ENCODE data around the gene NUDT19.

The NUDT19 gene

DNA sequence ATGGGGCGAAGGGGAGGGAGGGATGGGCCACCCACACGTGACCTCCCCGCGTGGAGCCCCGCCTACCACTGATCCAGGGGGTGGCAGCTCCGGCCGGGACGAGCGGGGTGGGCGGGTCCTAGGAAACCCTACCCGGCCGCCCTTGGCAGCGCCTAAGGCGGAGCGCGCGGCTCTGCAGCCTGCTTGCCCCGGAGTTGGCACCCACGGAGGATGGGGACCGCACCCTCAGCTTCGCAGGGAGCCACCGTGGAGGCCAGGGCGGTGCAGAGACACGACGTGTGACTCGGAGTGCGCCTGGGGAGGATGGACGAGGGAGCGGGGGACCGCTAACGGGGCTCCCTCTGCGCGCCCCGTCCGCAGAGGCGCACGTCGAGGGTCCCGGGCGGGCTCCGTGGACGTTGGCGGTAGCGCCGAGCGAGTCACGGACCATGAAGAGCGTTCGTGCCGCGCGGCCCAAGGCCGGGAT lies 15.9 kb upstream of the NUDT19 start, which contains the start of gene RGS9BP (continued):
- no peak for TF ChIP-seq GLI4 (tag by site-specific recombination; IDR thresholded peaks at IDR 0.05)
- TF ChIP-seq ZNF670 (tag by site-specific recombination; IDR thresholded peaks at IDR 0.05; ENCODE audit: low read depth), result no peak
- TF ChIP-seq, protein P1, sequence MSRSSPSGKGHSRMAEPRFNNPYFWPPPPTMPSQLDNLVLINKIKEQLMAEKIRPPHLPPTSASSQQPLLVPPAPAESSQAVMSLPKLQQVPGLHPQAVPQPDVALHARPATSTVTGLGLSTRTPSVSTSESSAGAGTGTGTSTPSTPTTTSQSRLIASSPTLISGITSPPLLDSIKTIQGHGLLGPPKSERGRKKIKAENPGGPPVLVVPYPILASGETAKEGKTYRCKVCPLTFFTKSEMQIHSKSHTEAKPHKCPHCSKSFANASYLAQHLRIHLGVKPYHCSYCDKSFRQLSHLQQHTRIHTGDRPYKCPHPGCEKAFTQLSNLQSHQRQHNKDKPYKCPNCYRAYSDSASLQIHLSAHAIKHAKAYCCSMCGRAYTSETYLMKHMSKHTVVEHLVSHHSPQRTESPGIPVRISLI (tag by site-specific recombination; IDR thresholded peaks at IDR 0.05), result no peak
- TF ChIP-seq ZNF624 (tag by site-specific recombination; IDR thresholded peaks at IDR 0.05), result no peak
- no peak for TF ChIP-seq ZNF701 (tag by site-specific recombination; IDR thresholded peaks at IDR 0.05)
- TF ChIP-seq, protein P2, sequence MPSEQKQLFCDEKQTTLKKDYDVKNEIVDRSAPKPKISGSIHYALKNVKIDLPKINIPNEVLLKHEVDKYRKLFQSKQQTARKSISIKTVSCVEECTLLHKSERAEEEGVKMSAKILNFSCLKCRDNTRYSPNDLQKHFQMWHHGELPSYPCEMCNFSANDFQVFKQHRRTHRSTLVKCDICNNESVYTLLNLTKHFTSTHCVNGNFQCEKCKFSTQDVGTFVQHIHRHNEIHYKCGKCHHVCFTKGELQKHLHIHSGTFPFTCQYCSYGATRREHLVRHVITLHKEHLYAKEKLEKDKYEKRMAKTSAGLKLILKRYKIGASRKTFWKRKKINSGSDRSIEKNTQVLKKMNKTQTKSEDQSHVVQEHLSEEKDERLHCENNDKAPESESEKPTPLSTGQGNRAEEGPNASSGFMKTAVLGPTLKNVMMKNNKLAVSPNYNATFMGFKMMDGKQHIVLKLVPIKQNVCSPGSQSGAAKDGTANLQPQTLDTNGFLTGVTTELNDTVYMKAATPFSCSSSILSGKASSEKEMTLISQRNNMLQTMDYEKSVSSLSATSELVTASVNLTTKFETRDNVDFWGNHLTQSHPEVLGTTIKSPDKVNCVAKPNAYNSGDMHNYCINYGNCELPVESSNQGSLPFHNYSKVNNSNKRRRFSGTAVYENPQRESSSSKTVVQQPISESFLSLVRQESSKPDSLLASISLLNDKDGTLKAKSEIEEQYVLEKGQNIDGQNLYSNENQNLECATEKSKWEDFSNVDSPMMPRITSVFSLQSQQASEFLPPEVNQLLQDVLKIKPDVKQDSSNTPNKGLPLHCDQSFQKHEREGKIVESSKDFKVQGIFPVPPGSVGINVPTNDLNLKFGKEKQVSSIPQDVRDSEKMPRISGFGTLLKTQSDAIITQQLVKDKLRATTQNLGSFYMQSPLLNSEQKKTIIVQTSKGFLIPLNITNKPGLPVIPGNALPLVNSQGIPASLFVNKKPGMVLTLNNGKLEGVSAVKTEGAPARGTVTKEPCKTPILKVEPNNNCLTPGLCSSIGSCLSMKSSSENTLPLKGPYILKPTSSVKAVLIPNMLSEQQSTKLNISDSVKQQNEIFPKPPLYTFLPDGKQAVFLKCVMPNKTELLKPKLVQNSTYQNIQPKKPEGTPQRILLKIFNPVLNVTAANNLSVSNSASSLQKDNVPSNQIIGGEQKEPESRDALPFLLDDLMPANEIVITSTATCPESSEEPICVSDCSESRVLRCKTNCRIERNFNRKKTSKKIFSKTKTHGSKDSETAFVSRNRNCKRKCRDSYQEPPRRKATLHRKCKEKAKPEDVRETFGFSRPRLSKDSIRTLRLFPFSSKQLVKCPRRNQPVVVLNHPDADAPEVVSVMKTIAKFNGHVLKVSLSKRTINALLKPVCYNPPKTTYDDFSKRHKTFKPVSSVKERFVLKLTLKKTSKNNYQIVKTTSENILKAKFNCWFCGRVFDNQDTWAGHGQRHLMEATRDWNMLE (tag by site-specific recombination; conservative IDR thresholded peaks at IDR 0.05; ENCODE audit: low read depth), result no peak
- no peak for TF ChIP-seq ZNF549 (tag by site-specific recombination; IDR thresholded peaks at IDR 0.05)
- no peak; the same call in 1 of the 2 replicates for TF ChIP-seq ZNF629 (tag by site-specific recombination; IDR thresholded peaks at IDR 0.05)
- TF ChIP-seq ZNF350 (tag by site-specific recombination; IDR thresholded peaks at IDR 0.05), result no peak
- TF ChIP-seq ZNF132 (tag by site-specific recombination; IDR thresholded peaks at IDR 0.05; ENCODE audit: borderline replicate concordance), result no peak
- no peak for TF ChIP-seq ZNF658 (tag by site-specific recombination; IDR thresholded peaks at IDR 0.05)
- TF ChIP-seq ZNF555 (tag by site-specific recombination; conservative IDR thresholded peaks at IDR 0.05), result no peak
- TF ChIP-seq ZNF426 (tag by site-specific recombination; IDR thresholded peaks at IDR 0.05), result no peak
- peak; percentile 86 for TF ChIP-seq GLIS1 (tag by site-specific recombination; IDR thresholded peaks at IDR 0.05)
- TF ChIP-seq, protein P3, sequence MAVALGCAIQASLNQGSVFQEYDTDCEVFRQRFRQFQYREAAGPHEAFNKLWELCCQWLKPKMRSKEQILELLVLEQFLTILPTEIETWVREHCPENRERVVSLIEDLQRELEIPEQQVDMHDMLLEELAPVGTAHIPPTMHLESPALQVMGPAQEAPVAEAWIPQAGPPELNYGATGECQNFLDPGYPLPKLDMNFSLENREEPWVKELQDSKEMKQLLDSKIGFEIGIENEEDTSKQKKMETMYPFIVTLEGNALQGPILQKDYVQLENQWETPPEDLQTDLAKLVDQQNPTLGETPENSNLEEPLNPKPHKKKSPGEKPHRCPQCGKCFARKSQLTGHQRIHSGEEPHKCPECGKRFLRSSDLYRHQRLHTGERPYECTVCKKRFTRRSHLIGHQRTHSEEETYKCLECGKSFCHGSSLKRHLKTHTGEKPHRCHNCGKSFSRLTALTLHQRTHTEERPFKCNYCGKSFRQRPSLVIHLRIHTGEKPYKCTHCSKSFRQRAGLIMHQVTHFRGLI (tag by site-specific recombination; IDR thresholded peaks at IDR 0.05), result no peak
- no peak for TF ChIP-seq ZNF155 (tag by site-specific recombination; IDR thresholded peaks at IDR 0.05)
- no peak for TF ChIP-seq ZNF830 (tag by site-specific recombination; IDR thresholded peaks at IDR 0.05; ENCODE audit: low read depth)
- no peak; the same call in 1 of the 2 replicates for TF ChIP-seq KLF8 (tag by site-specific recombination; IDR thresholded peaks at IDR 0.05)
- no peak for TF ChIP-seq BCL11A (tag by site-specific recombination; IDR thresholded peaks at IDR 0.05; ENCODE audit: low read depth)
- no peak for TF ChIP-seq ZNF521 (tag by site-specific recombination; IDR thresholded peaks at IDR 0.05)
- TF ChIP-seq, protein P4, sequence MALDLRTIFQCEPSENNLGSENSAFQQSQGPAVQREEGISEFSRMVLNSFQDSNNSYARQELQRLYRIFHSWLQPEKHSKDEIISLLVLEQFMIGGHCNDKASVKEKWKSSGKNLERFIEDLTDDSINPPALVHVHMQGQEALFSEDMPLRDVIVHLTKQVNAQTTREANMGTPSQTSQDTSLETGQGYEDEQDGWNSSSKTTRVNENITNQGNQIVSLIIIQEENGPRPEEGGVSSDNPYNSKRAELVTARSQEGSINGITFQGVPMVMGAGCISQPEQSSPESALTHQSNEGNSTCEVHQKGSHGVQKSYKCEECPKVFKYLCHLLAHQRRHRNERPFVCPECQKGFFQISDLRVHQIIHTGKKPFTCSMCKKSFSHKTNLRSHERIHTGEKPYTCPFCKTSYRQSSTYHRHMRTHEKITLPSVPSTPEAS (tag by site-specific recombination; IDR thresholded peaks at IDR 0.05), result no peak
- TF ChIP-seq ZNF19 (tag by site-specific recombination; IDR thresholded peaks at IDR 0.05; ENCODE audit: low read depth), result no peak
- peak; percentile 97 for TF ChIP-seq ZNF341 (tag by site-specific recombination; IDR thresholded peaks at IDR 0.05; ENCODE audit: low read depth)
- no peak; the same call in 1 of the 2 replicates for TF ChIP-seq ZBTB17 (tag by site-specific recombination; IDR thresholded peaks at IDR 0.05)
- no peak for TF ChIP-seq ZFP3 (tag by site-specific recombination; IDR thresholded peaks at IDR 0.05; ENCODE audit: low read depth)
- TF ChIP-seq, protein P5, sequence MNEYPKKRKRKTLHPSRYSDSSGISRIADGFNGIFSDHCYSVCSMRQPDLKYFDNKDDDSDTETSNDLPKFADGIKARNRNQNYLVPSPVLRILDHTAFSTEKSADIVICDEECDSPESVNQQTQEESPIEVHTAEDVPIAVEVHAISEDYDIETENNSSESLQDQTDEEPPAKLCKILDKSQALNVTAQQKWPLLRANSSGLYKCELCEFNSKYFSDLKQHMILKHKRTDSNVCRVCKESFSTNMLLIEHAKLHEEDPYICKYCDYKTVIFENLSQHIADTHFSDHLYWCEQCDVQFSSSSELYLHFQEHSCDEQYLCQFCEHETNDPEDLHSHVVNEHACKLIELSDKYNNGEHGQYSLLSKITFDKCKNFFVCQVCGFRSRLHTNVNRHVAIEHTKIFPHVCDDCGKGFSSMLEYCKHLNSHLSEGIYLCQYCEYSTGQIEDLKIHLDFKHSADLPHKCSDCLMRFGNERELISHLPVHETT (tag by site-specific recombination; IDR thresholded peaks at IDR 0.05), result no peak
- peak; percentile 64; the same call in 1 of the 2 replicates for TF ChIP-seq SP7 (tag by site-specific recombination; IDR thresholded peaks at IDR 0.05)
- TF ChIP-seq ZNF324 (tag by site-specific recombination; IDR thresholded peaks at IDR 0.05), result no peak
- TF ChIP-seq, protein P6, sequence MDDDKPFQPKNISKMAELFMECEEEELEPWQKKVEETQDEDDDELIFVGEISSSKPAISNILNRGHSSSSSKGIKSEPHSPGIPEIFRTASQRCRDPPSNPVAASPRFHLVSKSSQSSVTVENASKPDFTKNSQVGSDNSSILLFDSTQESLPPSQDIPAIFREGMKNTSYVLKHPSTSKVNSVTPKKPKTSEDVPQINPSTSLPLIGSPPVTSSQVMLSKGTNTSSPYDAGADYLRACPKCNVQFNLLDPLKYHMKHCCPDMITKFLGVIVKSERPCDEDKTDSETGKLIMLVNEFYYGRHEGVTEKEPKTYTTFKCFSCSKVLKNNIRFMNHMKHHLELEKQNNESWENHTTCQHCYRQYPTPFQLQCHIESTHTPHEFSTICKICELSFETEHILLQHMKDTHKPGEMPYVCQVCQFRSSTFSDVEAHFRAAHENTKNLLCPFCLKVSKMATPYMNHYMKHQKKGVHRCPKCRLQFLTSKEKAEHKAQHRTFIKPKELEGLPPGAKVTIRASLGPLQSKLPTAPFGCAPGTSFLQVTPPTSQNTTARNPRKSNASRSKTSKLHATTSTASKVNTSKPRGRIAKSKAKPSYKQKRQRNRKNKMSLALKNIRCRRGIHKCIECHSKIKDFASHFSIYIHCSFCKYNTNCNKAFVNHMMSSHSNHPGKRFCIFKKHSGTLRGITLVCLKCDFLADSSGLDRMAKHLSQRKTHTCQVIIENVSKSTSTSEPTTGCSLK (tag by site-specific recombination; IDR thresholded peaks at IDR 0.05), result no peak

Data from HEK293 (cell line).